Neural progenitor cell (in vitro differentiated cells): Measurements from ENCODE around the gene DIAPH3. TPM values are rescaled to one million over a fixed set of nuclear protein-coding genes. Genes with fewer than 3 reads are reported as not detected.

ENCODE experiments used
- DNase-seq: peaks from one replicate; pipeline ENCODE4 v3.0.0-alpha.2; 2016; ENCODE audit warnings: low spot score
- H2AFZ ChIP-seq: fragments of 200-600 bp; sonication (generic); replicated peaks from 2 replicates; pipeline ENCODE4 v1.6.1; 2016; ENCODE audit warnings: antibody characterized with exemption
- H3F3A ChIP-seq: fragments of 200-600 bp; sonication (generic); 2 replicates; pipeline ENCODE4 v1.6.1; 2016; ENCODE audit warnings: antibody characterized with exemption, low read depth
- H3K27ac ChIP-seq: fragments of 200-600 bp; sonication (generic); 2 replicates; pipeline ENCODE4 v1.5.1; 2016; ENCODE audit warnings: mild to moderate bottlenecking
- H3K27me3 ChIP-seq: fragments of 200-600 bp; sonication (generic); 2 replicates; pipeline ENCODE4 v1.6.1; 2016; ENCODE audit warnings: mild to moderate bottlenecking, moderate library complexity
- H3K36me3 ChIP-seq: fragments of 200-600 bp; sonication (generic); 2 replicates; pipeline ENCODE4 v1.5.1; 2016
- H3K4me1 ChIP-seq: fragments of 200-600 bp; sonication (generic); 2 replicates; pipeline ENCODE4 v1.6.1; 2016; ENCODE audit warnings: mixed run types
- H3K4me2 ChIP-seq: fragments of 200-600 bp; sonication (generic); 2 replicates; pipeline ENCODE4 v1.6.1; 2016
- H3K4me3 ChIP-seq: fragments of 200-600 bp; sonication (generic); 2 replicates; pipeline ENCODE4 v1.5.1; 2016
- H3K79me2 ChIP-seq: fragments of 200-600 bp; sonication (generic); 2 replicates; pipeline ENCODE4 v1.6.1; 2016; ENCODE audit warnings: low read depth
- H3K9ac ChIP-seq: fragments of 200-600 bp; sonication (generic); 2 replicates; pipeline ENCODE4 v1.6.1; 2016
- H3K9me3 ChIP-seq: fragments of 200-600 bp; sonication (generic); 2 replicates; pipeline ENCODE4 v1.5.1; 2016; ENCODE audit warnings: low read depth
- H4K20me1 ChIP-seq: fragments of 200-600 bp; sonication (generic); 2 replicates; pipeline ENCODE4 v1.6.1; 2016; ENCODE audit warnings: low read depth
- H3K27ac Mint-ChIP-seq: 3 replicates; pipeline ENCODE4 v1.8.0; 2021; ENCODE audit warnings: mixed read lengths
- H3K27me3 Mint-ChIP-seq: 2 replicates; pipeline ENCODE4 v1.8.0; 2022; ENCODE audit warnings: low read depth, mild to moderate bottlenecking, inconsistent platforms, moderate library complexity, mixed read lengths; ENCODE audit not compliant: insufficient read depth
- H3K36me3 Mint-ChIP-seq: 3 replicates; pipeline ENCODE4 v1.8.0; 2021; ENCODE audit warnings: mixed read lengths
- H3K4me1 Mint-ChIP-seq: 3 replicates; pipeline ENCODE4 v1.8.0; 2021; ENCODE audit warnings: mixed read lengths
- H3K4me3 Mint-ChIP-seq: 3 replicates; pipeline ENCODE4 v1.8.0; 2021; ENCODE audit warnings: mild to moderate bottlenecking, moderate library complexity, mixed read lengths
- H3K9me3 Mint-ChIP-seq: 3 replicates; pipeline ENCODE4 v1.8.0; 2020; ENCODE audit warnings: mixed read lengths
- EZH2 ChIP-seq: fragments of 200-600 bp; sonication (generic); IDR thresholded peaks from 2 replicates; pipeline ENCODE4 v1.6.1; 2017; ENCODE audit warnings: antibody characterized with exemption, mild to moderate bottlenecking, moderate library complexity
- EZH2phosphoT487 ChIP-seq: fragments of 200-600 bp; sonication (generic); IDR thresholded peaks from 2 replicates; pipeline ENCODE4 v1.6.1; 2017; ENCODE audit warnings: antibody characterized with exemption
- total RNA-seq: library from RNA; depleted of rRNA; stranded (reverse); fragments of >200 nt; gene quantifications from 2 replicates; pipeline ENCODE4 v1.2.3, GENCODE V29; 2015; ENCODE audit warnings: low replicate concordance
- TF ChIP-seq, protein P1 (sequence below): fragments of 200-600 bp; sonication (generic); IDR thresholded peaks from 2 replicates; pipeline ENCODE4 v1.5.1; 2017; ENCODE audit warnings: antibody characterized with exemption, mild to moderate bottlenecking

The DIAPH3 gene
- total RNA-seq, 1 donor from 2014 or later, result 51.5 TPM

DNA sequence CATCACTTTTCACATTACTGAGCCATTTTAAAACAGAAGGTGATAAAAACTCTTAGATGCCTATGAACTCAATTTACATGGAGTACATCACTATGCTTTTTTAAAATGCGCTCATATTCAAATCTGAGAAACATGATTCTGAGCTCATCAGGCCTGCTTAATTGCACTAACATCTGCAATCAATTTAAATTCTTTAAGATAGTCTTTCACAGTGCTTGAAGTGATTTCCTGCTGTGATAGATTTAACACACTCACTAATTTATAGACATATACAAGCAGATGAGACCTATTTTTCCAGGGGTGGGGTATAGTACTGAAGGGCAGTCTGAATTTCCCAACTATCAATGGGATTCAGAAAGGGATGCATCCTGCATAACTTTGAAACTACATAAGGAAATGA is 82.9 kb downstream of the DIAPH3 start:
- H2AFZ ChIP-seq, result no peak overlapping the region
- no peaks in the 10 kb centered on the region for H4K20me1 ChIP-seq
- no peaks in the 10 kb centered on the region for H3K9me3 ChIP-seq
- H3K4me3 ChIP-seq, result no peak overlapping the region
- H3K27ac ChIP-seq, result no peak overlapping the region
- H3K79me2 ChIP-seq, result peaks cover 21% of the 10 kb centered on the region
- no peak overlapping the region for H3K9ac ChIP-seq
- DNase-seq, result no peak
- Mint-ChIP-seq H3K27ac (no peak overlapping the region), H3K4me1 (no peaks in the 10 kb centered on the region), H3K9me3 (peaks cover 2% of the 10 kb centered on the region), H3K36me3 (peaks cover 6% of the 10 kb centered on the region), H3K27me3 (no peaks in the 10 kb centered on the region), H3K4me3 (no peak overlapping the region)
- no peaks in the 10 kb centered on the region for H3K27me3 ChIP-seq
- H3K4me2 ChIP-seq, result no peak overlapping the region
- H3K4me1 ChIP-seq, result no peaks in the 10 kb centered on the region
- TF ChIP-seq, protein P1, sequence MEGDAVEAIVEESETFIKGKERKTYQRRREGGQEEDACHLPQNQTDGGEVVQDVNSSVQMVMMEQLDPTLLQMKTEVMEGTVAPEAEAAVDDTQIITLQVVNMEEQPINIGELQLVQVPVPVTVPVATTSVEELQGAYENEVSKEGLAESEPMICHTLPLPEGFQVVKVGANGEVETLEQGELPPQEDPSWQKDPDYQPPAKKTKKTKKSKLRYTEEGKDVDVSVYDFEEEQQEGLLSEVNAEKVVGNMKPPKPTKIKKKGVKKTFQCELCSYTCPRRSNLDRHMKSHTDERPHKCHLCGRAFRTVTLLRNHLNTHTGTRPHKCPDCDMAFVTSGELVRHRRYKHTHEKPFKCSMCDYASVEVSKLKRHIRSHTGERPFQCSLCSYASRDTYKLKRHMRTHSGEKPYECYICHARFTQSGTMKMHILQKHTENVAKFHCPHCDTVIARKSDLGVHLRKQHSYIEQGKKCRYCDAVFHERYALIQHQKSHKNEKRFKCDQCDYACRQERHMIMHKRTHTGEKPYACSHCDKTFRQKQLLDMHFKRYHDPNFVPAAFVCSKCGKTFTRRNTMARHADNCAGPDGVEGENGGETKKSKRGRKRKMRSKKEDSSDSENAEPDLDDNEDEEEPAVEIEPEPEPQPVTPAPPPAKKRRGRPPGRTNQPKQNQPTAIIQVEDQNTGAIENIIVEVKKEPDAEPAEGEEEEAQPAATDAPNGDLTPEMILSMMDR, result no peak
- TF ChIP-seq EZH2phosphoT487, result no peak
- no peak for TF ChIP-seq EZH2
- H3K36me3 ChIP-seq, result no peaks in the 10 kb centered on the region
- H3F3A ChIP-seq, result no peaks in the 10 kb centered on the region

- Histone ChIP-seq H3K4me2 (no peak overlapping the region), H4K20me1 (no peaks in the 10 kb centered on the region), H3F3A (no peaks in the 10 kb centered on the region), H3K4me3 (no peak overlapping the region), H3K27me3 (no peaks in the 10 kb centered on the region), H3K4me1 (no peaks in the 10 kb centered on the region), H3K27ac (no peak overlapping the region), H2AFZ (no peak overlapping the region), H3K36me3 (no peaks in the 10 kb centered on the region), H3K9me3 (no peaks in the 10 kb centered on the region), H3K9ac (no peak overlapping the region), H3K79me2 (peaks cover 21% of the 10 kb centered on the region)
- TF ChIP-seq, protein P1, result no peak
- TF ChIP-seq EZH2phosphoT487 (no peak), EZH2 (no peak)
- peaks cover 4% of the 10 kb centered on the region for H3K36me3 Mint-ChIP-seq
- peaks cover 2% of the 10 kb centered on the region for H3K9me3 Mint-ChIP-seq
- no peak overlapping the region for H3K4me3 Mint-ChIP-seq
- H3K27ac Mint-ChIP-seq, result no peak overlapping the region
- H3K27me3 Mint-ChIP-seq, result no peaks in the 10 kb centered on the region
- H3K4me1 Mint-ChIP-seq, result no peaks in the 10 kb centered on the region
- DNase-seq, result no peak
Measured at GRCh38 chr13:60078226-60078625, 85.5 kb downstream of the DIAPH3 start.

GRCh38 chr13:60075850-60076249 is 87.9 kb downstream of the DIAPH3 start:
- Mint-ChIP-seq H3K9me3 (no peaks in the 10 kb centered on the region), H3K4me3 (no peak overlapping the region), H3K4me1 (no peaks in the 10 kb centered on the region), H3K36me3 (peaks cover 7% of the 10 kb centered on the region), H3K27me3 (no peaks in the 10 kb centered on the region), H3K27ac (no peak overlapping the region)
- TF ChIP-seq EZH2 (no peak), EZH2phosphoT487 (no peak)
- TF ChIP-seq, protein P1, result no peak
- no peaks in the 10 kb centered on the region for H3K9me3 ChIP-seq
- DNase-seq, result no peak
- H3K4me1 ChIP-seq, result no peaks in the 10 kb centered on the region
- no peak overlapping the region for H3K4me2 ChIP-seq
- peaks cover 10% of the 10 kb centered on the region for H3K79me2 ChIP-seq
- no peak overlapping the region for H3K27ac ChIP-seq
- H3K36me3 ChIP-seq, result no peaks in the 10 kb centered on the region
- H3K27me3 ChIP-seq, result no peaks in the 10 kb centered on the region
- H4K20me1 ChIP-seq, result no peaks in the 10 kb centered on the region
- H3K9ac ChIP-seq, result no peak overlapping the region
- no peak overlapping the region for H3K4me3 ChIP-seq
- H3F3A ChIP-seq, result no peaks in the 10 kb centered on the region
- no peak overlapping the region for H2AFZ ChIP-seq
